KG1 (cell line): ENCODE measurements around the gene SPEN.
"Not testable (repeated sequence)": the region's sequence is repeated elsewhere in the genome, so short reads cannot be mapped to it uniquely, and the experiment has no call there.

Experiments used
- DNase-seq: peaks from one replicate; lab custom pipeline; 2025; lab: John Stamatoyannopoulos, UW

SPEN gene

DNA sequence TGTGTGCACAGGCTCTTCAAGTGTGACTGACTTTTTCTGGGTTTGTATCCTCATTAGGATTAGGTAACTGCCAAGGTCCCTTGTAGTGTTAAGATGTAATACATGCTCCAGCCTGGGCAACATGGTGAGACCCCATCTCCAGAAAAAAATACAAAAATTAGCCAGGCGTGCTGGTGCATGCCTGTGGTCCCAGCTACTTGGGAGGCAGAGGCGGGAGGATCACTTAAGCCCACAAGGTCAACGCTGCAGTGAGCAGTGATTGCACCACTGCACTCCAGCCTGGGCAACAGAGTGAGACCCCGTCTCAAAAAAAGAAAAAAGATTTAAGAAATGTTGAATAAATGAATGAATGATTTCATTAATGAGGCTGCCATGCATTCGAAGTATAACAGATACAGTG, 113.3 kb downstream of the SPEN start:
- no peak for DNase-seq

DNA sequence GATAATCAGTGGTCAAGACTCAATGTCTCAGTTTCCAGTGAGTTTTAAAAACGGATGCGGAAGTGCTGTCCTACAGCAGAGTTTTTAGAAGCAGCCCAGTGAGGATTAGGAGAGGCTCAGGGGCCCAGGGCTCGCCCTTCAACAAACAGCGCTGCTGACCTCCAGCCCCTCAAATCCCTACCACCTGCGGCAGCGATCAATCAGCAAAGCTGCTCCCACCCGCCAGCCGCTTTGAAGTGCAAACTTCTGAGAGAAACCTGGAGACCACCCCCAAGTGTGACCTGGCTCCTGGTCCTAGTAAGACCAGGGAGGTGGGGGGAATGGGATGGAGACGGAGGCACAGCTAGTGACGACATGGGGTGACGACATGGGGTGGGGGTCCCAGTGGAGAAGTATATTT, 114.0 kb downstream of the SPEN start:
- no peak for DNase-seq

DNA sequence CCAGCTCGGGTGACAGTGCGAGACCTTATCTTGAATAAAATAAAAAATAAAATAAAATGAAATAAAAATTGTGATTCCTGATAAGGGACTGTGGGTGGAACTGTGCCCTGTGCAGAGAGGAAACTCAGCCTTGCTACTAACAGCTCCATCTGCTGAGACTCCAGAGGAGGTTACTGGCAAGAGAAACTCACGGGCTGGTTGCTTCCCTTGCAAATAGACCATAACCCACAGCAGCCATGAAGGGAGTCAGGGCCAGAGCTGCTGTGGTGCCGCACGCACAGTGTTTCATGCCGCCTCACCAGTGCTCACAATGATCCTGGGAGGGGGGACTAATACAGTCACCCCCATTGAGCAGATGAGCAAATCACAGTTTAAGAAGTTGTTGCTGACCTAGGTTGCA, 114.7 kb downstream of the SPEN start:
- no peak for DNase-seq

DNA sequence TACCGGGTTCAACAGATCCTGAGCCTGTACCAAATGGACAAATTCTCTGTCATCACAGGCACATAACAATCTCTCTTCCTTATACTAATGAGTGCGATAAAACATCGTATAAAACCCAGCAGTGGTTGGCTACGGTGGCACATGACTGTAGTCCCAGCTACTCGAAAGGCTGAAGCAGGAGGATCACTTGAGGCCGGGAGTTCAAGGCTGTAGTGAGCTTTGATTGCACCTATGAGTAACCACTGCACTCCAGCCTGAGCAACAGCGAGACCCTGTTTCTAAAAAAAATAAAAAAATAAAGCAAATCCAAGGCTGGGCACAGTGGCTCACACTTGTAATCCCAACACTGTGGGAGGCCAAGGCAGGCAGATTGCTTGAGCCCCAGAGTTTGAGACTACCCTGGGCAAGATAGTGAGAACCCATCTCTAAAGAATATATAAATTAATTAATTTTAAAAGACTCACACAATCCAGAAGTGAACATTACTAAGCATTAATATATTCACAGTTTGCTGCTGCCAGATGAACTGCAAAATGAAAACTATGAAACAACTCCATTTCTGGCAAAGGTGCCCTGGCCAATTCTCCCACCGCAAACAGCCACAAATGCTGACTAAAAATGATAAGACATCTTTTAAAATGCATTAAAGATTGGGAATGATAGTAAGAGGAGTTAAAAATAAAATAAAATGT, 115.3 kb downstream of the SPEN start:
- no peak for DNase-seq

DNA sequence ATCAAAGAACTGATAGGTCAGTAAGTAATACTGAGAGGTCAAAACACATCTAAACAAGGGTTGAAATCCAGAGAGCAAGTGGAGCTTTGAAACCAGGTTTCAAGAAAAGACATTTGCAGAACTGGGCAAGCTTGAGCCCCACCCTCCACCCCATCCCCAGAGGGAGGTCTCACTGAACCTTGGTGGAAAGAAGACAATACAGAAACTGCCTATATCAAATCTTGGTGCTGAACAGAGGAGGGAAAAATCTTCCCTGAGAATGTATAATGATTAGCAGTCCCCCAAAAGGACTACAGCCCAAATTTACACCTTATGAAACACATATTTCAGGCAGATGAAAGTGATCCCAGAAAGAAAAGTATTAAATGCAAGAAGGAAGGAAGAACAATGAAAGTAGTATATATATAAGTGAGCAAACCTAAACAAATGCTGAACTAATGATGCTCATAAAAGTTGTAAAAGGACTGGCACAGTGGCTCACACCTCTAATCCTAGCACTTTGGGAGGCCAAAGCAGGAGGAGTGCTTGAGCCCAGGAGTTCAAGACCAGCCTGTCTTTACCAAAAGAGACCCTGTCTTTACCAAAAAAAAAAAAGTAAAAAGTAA, 116.0 kb downstream of the SPEN start:
- DNase-seq, result no peak

DNA sequence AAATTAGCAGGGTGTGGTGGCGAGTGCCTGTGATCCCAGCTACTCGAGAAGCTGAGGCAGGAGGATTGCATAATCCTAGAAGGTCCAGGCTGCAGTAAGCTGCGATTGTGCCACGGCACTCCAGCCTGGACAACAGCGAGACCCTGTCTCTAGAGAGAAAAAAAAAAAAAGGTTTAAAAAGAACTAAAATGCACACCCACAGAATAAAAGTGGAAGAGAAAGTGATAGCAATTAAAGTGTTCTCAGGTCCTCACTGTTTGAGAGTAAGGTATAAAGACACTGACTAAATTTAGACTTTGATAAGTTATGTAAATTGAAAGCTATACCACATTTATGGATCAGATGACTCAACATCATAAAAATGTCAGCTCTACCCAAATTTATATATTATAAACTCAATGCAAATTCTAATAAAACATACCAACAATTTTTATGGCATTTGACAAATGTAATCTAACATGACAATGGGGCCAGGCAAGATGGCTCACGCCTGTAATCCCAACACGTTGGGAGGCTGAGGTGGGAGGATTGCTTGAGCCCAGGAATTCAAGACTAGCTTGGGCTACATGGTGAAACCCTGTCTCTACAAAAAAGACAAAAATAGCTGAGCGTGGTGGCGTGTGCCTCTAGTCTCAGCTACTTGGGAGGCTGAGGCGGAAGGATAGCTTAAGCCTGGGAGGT, 116.6 kb downstream of the SPEN start:
- DNase-seq, result no peak

DNA sequence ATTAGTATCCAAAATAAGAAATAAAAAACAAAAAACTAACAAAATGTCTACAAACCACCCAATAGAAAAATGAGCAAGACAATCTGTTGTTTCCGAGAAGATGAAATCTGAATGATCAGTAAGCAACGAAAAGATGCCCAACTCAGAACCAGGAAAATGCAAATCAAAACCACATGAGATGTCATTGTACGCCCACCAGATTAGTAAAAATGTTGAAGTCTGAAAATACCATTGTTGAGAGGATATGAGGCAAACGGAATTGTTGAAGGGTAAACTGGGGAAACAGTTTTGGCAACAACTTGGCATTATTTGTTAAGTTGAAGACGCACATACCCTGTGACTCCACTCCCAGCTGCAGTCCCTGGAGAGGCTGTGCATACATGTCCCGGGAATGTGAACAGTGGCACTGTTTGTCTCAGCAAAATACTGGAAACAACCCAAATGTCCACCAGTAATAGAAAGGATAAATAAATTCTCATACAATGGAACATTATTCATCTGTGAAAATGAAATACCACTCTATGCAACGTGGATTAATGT, 117.8 kb downstream of the SPEN start:
- DNase-seq, result no peak

DNA sequence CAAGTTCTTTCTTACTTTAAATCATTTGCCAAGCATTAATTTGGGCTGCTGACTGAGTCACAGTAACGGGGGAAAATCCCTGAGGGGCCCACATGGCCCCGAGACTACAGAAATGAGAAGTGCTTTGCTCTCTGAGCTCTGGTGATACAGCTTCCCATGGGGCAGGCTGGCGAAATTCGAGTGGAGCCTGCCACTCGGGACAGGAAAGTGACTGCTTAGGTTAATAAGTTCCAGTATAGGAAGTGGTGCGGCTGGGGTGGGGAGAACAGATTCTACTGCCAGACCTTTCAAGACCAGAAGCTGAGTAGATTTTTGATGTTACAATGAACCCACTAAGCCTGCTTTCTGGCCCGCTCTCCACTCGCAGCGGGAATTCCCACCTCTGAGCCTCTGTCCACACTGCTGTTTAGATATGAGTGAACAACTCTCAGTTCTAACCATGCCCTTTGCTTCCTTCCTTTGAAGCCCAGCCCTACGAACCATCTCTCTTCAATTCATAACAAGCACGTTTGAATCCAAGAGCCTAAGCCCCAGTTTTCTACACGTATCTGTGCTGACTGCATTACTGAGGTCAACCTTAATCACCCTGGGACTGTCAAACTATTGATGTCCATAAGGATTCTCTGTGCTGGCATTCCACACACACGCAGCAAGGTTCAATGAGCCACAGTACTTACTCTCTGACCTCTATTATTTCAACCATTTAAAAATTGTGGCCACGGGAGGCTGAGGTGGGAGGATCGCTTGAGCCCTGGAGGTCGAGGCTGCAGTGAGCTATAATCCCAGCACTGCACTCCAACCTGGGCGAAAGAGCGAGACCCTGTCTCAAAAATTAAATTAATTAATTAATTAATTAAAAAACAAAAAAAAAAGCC, 118.8 kb downstream of the SPEN start:
- no peak for DNase-seq

DNA sequence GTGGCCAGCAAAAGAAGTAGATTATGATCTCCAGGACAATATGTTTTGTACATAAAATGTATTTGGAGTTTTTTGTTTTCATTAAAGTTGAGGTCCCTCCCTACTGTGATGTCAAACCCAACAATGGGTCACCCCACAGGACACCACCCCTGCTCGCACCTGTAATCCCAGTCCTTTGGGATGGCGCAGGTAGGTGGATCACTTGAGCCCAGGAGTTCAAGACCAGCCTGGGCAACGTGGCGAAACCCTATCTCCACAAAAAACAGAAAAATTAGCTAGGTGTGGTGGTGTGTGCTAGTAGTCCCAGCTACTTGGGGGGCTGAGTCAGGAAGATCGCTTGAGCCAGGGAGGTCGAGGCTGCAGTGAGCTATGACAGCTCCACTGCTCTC, 119.4 kb downstream of the SPEN start:
- no peak for DNase-seq

DNA sequence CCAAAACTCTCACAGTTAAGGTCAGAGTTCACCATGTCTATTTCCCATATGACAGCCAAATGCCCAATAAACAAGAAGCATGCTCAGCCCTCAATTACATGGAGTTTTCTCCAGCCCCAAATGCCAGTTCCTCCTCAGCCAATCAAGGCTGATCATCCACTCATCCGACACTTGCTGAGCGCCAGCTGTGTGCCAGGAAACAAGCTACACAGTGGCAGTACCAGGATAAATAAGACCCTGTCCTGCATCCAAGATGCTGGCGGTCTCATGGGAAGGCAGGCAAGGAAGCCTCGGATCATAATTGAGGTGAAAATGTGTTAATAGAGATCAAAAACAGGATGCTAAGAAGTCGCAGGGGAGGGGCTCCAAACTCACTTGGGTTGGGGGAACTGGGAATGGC, 120.7 kb downstream of the SPEN start:
- no peak for DNase-seq

DNA sequence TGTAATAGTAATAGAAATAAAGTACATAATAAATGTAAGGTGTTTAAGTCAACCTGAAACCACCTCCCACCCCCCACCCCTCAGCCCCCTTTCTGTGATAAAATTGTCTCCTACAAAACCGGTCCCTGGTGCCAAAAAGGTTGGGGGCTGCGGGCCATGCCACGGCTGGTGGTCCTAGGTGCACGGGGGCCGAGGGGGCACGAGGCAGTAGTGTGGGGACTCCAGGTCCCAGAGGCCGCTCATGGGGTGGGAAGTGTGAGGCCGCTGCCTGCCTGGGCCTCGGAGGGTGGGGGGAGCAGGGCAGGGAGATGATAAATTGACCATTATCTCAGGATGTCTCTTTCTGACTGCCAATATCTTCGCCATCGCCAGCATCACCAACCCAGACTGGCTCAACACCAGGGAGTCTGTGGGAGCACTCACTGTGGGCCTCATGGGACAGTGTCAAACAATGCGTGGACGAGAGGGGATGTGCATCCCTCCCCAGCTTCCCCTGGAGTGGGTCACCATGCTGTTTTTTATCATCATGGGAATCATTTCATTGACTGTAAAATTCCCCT, 121.9 kb downstream of the SPEN start:
- no peak for DNase-seq

DNA sequence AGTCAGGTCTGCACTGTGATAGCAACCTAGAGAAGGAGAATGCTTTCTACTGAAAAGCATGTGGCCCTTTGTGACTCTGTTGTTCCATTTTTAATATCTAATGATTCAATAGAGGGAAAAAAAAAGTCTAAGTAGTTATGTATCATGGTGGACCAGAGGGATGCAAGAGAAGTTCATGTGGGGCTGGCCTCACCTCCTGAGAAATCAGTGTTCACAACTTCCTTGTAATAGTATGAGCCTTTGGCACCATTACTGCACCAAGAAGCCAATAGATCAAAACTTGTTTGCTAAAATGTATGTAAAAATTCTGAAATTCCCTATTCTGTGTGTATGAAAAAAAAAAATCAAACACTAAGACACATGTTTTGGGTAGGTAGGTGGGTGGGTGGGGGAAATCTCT, 123.4 kb downstream of the SPEN start:
- DNase-seq, result no peak

DNA sequence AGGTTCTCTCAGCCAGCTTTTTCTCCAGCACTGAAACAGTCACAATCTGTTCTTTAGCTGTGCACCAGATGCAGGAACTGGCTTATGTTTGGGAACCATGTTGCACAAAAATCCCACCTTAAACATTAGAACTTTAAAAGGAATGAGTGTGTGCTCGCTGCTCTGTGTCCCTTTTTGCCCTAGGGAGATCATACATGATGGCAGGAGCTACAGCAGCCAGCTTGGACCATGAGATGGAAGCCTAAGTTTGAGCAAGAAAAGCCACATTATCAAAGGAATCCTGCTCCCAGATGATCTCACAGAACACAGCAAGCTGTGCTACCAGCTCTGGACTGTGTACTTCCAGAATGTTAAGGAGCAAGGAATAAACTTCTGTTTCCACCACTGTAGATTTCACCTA, 124.9 kb downstream of the SPEN start:
- DNase-seq, result no peak

DNA sequence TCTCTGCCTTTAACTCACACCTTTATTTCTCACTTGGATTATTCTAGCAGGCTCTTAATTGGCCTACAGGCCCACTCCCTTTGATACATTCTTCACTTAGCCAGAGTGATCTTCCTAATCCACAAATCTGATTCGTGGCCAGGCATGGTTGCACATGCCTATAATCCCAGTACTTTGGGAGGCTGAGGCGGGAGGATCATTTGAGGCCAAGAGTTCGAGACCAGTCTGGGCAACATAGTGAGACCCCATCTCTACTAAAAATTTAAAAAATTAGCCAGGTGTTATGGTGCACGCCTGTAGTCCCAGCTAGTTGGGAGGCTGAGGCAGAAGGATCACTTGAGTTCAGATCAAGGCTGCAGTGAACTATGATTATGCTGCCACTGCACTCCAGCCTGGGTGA, 126.3 kb downstream of the SPEN start:
- no peak for DNase-seq

DNA sequence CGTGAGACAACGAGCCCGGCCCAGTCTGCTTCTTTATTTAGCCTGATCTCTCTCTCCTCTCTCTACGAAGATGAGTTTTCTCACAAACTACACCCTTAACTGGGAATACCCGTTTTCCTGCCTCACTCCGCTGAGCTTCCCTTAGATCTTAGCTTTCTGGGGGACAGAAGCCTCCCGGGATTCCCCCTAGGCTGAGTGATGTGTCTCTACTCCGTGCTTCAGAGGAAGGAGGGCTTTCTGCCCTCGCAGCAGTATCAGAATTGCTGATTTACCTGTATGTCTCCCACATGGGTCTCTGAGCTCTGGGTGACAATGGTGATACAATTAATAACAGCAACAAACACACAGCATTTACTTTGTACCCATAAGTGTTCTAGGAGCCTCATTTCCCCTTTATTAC, 127.3 kb downstream of the SPEN start:
- no peak for DNase-seq

DNA sequence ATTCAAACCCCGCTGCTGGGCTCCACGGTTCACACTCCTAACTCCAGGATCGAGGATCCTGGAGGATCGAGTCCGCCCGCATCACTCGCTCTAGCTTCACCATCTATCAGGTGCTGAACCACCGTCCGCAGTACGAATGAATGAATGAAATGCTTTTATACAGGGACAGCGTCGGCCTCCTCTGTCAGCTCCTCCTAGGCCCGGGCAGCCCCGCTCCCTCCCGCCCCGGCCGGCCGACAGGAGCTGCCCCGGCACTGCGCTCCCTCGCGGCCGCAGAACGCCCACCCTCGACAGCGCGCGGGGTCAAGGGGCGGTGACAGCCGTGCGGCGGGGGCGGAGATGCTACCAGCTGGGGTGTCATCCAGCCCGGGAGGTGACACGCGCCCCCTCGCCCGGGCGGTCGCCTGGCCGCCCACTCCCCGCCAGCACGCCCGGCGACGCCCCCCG, 127.9 kb downstream of the SPEN start:
- peak; percentile 39 for DNase-seq

DNA sequence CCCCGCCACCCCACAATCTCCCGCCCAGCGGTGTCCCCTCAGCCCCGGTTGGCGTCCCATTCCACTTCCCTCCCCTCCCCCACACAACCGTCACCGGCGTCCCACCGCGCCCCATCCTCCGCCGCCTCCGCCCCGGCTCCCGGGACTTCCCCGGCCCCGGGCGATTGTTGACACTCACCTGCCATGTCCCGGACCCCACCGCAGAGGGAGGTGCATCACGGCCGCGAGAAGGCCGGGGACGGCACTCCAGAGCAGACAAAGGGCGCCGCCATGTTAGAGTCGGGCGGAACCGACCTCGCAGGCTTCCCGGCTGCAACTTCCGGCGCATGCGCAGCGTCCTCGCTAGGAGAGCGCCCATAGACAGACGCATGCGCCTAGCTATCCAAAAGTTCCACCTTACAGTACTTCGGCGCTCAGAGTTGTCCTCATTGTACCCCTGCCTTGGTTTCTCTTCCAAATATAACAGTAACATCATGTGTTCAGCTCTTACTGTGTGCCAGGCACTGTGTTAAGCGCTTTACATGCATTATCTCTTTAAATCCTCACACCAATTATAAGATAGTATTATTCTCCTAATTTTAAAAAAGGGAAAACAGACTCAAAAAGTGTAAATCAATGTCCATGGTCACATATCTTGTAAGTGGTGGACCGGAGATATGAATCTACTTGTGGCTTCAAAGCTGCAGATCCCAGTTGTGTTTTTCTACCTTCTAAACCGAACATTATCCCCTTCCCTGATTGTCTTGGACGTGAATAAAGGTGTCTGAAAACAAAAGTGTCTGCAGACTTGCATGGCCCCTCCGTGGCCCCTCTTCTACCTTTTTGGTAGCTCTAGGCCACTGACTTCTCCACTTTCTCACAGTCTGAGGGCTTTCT, 128.5 kb downstream of the SPEN start, which contains the start of gene ZBTB17:
TSS of gene ZBTB17 (minus strand) at position 297 of the 876 bp plus-strand sequence. CDS start 27,606 bp downstream, outside the sequence.
- DNase-seq, result peak; percentile 90

DNA sequence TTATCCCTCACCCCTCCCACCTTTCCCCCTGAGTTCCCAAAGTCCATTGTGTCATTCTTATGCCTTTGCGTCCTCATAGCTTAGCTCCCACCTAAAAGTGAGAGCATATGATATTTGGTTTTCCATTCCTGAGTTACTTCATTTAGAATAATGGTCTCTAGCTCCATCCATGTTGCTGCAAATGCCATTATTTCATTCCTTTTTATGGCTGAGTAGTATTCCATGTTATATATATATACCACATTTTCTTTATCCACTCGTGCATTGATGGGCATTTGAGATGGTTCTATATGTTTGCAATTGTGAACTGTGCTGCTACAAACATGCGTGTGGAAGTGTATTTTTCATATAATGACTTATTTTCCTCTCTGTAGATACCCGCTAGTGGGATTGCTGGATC, 130.4 kb downstream of the SPEN start:
- not testable (repeated sequence) for DNase-seq

DNA sequence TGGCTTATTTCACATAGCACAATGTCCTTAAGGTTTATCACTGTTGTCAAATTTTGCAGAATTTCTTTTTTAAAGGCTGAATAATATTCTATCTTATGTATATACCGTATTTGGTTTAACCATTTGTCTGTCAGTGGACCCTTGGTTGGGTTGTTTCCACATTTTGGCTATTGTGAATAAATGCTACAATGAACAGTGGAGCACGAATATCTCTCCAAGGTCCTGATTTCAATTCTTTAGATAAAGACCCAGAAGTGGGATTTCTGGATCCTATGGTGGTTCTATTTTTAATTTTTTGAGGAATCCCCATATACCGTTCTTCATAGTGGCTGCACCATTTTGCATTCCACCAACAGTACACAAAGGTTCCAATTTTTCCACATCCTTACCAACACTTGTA, 134.2 kb downstream of the SPEN start:
- no peak for DNase-seq

DNA sequence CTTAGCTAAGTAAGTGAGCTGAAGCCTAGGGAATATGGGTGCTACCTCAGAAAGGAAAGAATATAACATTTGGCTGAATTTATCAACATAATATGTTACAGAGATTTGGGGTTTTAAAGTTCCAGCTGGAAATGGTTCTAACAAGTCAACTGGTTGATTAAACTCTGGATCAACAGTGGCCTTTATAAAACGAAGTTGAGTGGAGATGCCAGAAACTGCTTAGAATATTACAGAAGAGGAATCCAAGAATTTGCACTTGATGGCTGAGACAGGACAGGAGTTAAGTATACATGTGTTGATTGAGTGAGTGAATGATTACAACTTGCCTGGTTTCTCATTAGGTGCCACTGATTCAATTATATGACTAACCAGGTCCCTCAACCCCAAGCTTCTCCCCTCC, 135.8 kb downstream of the SPEN start:
- no peak for DNase-seq
